IPS-18c (cell line): ENCODE data around the gene FOXO3.

Source experiments
- H3K4me3 ChIP-seq: 2 replicates; pipeline ENCODE4 v1.7.0; 2013; ENCODE audit warnings: low read depth, mild to moderate bottlenecking, low read length, moderate library complexity; ENCODE audit not compliant: insufficient read depth
- H3K9me3 ChIP-seq: one replicate; pipeline ENCODE4 v1.6.1; 2013; ENCODE audit warnings: mild to moderate bottlenecking, low read length, moderate library complexity; ENCODE audit not compliant: control insufficient read depth, insufficient read depth

The FOXO3 gene

DNA sequence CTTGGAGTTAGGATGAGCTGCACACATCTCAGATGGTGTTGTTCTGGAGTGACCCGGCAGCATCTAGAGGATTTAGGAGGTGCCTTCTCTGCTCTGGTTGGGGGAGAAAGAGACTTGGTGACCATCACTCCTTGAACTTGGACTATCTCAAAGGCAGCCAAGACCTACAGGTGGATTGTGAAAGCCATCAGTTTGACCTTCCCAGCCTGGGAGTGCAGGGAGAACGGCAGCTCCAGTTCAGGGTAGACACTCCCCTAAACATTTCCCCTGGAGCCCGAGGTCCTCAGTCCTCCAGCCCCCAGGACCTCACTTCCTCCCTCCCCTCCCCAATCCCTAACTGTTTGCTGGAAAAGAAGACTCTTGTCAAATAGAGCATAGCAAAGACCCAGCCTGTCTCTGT is 158.8 kb downstream of the FOXO3 start:
- no peaks in the 10 kb centered on the region for H3K9me3 ChIP-seq
- H3K4me3 ChIP-seq = no peak overlapping the region

DNA sequence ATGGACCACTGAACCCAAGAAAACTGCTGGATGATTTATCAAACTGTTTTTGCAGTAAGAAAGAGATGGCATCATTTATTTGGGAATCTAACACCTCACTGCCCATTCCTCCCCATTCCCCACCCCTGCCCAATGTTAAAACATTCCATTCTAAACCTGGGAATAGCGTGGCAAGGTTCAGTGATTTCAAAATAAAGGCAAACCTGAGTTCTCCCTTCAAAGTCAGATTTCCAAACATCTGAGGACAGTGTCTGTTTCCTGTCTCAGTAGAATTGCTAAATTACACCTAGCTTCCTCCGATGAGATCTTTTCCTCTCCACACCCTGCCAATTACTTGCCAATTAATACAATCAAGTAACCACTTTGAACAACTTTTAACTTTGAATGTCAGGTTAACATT is 160.1 kb downstream of the FOXO3 start:
- no peak overlapping the region for H3K4me3 ChIP-seq
- H3K9me3 ChIP-seq = no peaks in the 10 kb centered on the region

DNA sequence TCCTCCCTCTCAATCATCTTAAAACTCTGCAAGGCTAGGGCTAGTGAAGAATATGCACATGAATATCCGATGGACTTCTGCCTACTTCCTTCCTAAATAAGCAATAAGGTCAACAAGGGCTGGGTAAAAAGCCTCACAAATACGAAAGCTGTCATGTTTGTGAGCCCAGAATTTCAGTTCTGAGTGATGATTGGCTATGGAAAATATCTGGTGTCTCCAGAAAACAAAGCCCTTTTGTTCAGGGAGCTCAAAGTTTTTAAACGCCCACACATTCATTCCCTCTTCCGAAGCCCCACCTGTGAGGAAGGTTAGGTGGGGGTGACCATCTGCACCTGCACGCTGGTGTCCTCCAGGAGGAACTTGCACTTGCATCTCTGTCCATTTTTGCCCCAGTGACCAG is 160.6 kb downstream of the FOXO3 start:
- no peak overlapping the region for H3K4me3 ChIP-seq

DNA sequence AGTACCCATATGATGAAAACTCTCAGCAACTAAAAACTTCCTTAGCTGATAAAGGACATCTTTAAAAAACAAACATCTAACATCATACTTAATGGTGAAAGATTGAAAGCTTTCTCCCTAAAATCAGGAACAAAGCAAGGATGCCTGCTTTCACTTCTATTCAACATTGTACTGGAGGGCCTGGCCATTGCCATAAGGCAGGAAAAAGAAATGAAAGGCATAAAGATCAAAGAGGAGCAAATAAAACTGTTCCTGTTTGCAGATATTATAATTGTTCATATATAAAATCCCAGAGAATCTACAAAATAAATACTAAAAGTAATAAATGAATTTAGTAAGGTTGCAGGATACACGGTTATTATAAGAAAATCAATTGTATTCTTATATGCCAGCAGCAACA is 162.9 kb downstream of the FOXO3 start:
- no peak overlapping the region for H3K4me3 ChIP-seq
- H3K9me3 ChIP-seq = no peaks in the 10 kb centered on the region

More for the DNA sequence above, 160.6 kb downstream of the FOXO3 start:
- H3K9me3 ChIP-seq = no peaks in the 10 kb centered on the region

DNA sequence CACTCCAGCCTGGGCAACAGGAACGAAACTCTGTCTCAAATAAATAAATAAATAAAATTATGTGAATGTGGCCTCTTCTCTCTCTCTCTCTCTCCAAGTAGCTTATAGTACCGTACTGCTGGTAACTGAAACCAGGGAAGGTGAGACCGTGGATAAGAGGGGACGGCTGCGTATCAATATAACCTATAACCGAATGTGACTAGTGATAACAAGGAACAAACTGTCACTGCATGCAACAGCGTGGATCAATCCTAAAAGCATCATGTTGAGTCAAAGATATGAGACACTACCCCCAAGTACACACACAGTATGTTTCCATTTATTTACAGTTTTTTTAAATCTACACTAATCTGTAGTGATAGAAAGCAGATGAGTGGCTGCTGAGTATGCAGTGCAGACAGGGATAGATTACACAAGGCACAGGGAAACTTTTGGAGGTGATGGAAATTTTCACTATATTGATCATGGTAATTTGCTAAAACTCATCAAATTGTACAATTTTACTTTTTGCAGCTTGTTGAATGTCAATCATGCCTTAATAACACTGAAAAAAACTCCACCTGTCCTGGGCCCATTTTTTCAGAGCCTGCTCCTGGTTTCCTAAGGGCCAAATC is 166.1 kb downstream of the FOXO3 start:
- H3K4me3 ChIP-seq = no peak overlapping the region

DNA sequence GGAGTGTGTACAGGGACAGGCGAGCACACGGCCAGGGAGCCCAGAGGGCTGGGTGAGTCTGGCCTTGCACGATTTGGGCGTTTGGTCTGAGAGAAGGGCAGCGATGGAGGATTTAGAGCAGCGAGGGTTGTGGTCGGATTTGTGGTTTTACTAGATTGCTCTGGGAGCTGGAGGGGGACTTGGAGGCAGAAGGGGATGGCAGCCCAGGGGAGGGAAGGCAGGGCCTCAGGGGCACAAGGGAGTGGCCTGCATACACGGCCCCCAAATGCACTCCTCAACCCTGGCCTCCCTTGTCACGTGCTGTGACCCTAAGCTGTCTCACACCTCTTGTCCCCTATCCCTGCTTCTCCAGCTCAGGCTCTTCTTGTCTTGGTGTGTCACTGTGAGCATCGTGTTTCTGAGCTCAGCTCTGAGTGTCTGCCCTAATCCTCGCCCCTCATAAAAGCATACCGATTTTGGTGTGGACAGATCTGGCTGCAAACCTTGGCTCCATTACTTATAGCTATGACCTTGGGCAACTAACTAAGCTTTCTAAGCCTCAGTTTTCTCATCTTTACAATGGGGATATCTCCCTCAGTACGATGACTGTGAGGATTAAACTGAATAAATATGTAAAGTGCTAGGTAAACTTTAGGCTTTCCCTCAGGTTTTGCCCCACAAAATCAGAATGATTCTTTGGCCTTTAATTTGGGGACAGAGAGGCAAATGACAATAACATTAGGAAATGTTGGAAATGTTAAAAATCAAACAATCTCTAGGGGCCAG is 167.4 kb downstream of the FOXO3 start:
- Histone ChIP-seq H3K9me3 (no peaks in the 10 kb centered on the region), H3K4me3 (no peak overlapping the region)

More for the DNA sequence above, 166.1 kb downstream of the FOXO3 start:
- no peaks in the 10 kb centered on the region for H3K9me3 ChIP-seq

DNA sequence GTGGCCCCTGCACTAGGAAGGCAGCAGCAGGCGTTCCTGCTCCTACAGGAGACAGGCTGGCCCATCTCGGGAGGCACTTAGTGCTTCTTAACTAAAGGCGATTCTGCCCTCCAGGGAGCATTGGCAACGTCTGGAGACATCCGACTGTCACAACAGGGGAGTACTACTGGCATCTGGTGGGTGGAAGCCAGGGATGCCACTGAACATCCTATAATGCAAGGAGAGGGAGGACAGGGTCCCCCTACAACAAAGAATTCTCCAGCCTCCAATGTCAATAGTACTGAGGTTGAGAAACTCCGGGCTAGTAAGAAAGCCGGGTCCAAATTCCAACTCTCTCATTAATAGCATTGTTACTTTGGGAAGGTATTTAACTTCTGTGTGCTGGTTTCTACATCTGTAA is 168.1 kb downstream of the FOXO3 start:
- Histone ChIP-seq H3K4me3 (no peak overlapping the region), H3K9me3 (no peaks in the 10 kb centered on the region)

DNA sequence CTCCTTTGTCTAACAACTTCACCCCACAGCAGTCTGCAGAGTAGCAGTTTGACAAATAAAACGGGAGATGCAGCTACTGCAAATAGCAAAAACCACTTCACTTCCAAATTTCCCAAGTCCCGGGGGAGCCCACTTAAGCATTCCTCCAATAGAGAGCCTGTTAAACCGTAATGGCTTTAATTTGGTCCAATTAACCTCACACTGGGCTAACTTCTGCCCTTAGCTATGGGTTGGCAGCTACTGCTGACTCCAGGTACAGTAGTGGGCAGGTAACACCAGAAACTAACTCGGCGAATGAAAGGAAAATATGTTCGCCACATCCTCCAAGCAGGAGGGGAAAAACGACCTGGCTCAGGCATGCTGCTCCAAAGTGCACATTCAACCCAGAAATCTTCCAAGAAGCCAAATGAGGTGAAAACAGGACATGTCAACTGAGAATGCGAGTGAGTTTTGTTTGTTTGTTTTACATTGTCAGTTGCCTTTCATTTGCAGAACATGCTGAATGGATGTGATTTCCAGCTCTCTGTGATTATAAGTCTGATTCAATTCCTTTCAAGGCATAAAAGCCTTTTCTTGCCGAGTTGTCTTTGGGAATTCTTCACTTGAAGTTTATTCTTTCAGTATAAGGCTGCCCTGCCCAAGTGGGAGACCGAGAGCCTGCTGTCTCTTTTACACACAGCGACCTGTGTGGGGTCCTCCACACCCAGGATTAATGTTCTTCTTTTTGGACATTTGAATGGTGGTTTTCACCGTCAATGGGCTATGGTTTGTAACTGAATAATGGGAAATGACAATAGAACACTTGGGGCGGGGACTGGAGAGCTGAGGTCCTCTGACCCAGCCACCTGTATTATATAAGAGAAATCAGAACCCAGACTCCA is 170.2 kb downstream of the FOXO3 start:
- H3K9me3 ChIP-seq = no peaks in the 10 kb centered on the region
- no peak overlapping the region for H3K4me3 ChIP-seq

DNA sequence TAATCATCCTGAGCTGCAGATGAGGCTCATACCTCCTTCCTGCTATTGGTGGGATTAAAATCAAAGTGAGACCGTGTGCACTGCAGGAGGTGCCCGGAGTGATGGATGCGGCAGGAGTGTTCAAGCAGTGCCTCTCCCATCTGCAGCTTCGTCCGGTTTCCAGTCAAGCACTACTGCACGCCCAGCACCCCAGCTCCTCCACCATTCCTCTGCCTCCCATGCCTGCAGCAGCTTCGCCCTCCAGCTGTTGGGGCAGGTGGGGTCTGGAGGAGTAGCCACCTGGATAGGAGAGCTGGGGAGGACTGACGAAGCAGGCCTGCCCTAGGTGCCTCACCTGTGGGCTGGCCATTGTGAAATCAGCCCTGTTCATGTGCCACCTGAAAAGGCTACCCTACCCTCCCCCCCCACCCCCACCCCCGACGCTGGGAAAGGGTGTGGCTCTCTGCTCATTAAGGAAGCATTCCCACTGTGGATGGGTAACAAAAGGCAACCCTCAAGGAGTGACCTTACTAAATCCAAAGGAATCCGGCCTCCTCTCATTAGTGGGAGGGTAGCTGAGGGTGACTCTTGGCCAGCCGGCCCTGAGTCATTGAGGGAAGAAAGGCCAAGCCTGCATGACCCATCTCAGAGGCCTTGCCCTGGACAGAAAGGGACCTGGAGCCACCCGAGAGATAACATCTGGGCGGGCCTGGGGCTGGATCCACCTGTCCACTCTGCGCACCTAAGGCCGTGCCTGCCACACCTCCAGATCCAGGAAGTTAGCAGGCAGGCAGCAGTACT is 171.6 kb downstream of the FOXO3 start:
- H3K4me3 ChIP-seq = no peak overlapping the region
- H3K9me3 ChIP-seq = no peaks in the 10 kb centered on the region

DNA sequence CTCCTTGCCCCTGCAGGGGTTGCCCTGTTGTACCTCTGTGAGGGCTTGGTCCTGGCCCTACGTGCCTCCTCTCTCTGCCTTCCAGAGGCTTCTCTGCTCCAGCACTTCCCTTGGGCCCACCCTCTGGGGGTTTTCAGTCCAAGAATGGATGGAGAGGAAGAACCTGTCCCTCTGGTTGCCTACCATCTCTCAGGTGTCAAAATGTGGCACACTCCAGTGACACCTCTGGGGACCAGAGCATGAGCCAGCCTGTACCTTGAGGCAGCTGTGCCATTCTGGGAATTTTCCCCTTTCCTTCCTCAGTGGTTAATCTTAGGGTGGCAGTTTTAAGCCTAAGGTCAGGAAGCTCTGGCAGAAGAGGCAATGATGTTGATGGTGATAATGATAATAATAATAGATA is 172.3 kb downstream of the FOXO3 start:
- H3K9me3 ChIP-seq = no peaks in the 10 kb centered on the region
- H3K4me3 ChIP-seq = no peak overlapping the region; the same call in 1 of the 2 replicates

DNA sequence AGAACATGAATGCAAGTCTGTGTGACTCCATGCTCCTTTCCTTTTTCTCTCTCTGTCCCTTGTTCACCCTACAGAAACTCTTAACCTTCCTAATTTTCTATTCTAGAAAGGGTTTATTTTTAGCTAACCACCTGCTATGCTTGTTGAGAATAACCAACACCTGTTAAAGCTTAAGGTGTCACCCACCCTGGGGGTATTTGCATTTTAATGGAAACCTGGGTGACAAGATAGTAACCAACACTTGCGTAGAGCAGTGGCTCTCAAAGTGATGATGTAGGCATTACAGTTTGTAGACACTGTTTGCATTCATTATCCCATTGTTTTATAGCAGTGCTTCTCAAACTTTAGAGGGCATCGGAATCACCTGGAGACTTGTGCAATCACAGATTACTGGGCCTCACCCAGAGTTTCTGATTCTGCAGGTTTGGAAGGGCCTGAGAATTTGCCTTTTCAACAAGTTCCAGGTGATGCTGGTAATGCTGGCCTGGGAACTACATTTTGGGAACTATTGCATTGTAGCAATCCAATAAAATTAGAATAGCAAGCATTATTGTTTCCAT is 173.1 kb downstream of the FOXO3 start:
- H3K4me3 ChIP-seq = no peak overlapping the region
- no peaks in the 10 kb centered on the region for H3K9me3 ChIP-seq
